ENCODE data around the gene GNS.
"Not testable (repeated sequence)": the region's sequence is repeated elsewhere in the genome, so short reads cannot be mapped to it uniquely, and the experiment has no call there.

Gene GNS

GRCh38 chr12:64780132-64780530 is 20.9 kb upstream of the GNS start:
- no peak for DNase-seq (ENCODE audit: low read depth in 2 of 2, low spot score in 1 of 2)

DNA sequence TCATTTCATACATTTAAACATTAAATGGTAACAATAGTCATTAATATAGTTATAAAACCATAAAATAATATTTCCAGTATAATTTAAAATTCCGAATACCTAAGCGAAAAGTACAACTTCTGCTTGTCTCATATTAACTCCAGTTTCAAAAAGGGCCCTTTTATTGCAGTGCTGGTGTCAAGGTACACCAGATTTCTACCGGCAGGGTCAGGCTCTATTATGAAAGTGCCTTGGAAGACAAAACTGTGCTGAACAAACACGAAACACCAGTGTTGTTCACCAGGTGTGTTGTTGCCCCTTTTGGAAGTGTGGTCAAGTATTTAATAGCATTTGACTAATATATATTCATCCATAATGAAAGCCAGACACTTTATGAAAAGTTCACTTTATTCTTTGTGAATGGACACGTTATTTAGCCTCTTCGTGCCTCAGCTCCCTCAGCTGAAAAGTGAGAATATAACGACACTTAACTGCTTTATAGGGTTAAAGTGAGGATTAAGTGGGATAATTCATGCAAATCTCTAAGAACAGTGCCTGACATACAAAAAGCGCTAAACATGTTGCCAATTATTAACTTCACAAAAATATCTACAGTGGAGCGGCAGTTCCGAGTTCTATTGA is 20.3 kb upstream of the GNS start:
- no peak for DNase-seq (ENCODE audit: low read depth in 2 of 2, low spot score in 1 of 2)

DNA sequence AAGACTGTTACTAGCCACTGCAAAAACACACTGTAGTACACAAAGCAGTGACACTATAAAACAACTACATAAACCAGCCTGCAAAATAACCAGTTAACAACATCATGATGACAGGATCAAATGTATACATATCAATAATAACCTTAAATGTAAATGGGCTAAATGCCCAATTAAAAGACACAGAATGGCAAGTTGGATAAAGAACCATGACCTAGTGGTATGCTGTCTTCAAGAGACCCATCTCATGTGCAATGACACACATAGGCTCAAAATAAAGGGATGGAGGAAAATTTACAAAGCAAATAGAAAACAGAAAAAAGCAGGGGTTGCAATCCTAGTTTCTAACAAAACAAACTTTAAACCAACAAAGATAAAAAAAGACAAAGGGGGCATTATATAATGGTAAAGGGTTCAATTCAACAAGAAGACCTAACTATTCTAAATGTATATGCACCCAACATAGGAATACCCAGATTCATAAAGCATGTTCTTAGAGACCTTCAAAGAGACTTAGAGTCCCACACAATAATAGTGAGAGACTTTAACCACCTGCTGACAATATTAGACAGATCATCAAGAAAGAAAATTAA is 16.0 kb upstream of the GNS start:
- not testable (repeated sequence) for DNase-seq (ENCODE audit: low read depth in 2 of 2, low spot score in 1 of 2)

GRCh38 chr12:64773386-64773785 is 14.2 kb upstream of the GNS start:
- no peak for DNase-seq (ENCODE audit: low read depth in 2 of 2, low spot score in 1 of 2)

DNA sequence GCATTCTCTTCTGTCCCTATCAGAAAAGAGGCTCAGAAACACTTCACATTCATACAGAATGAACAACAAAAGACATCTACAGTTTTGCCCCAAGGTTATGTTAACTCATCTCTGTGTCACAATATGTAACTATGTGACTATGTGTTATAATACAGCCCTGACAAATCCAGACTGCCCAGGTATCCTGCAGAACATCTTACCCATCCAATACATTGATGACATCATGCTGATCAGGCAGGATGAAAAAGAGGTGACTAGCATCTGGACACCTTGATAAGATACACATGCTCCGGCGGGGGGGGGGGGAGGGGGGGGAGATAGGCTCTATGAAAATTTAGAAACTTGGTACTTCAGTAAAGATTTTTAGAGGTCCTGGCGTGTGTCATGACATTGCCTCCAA is 8.3 kb upstream of the GNS start:
- no peak for DNase-seq (ENCODE audit: low read depth in 2 of 2, low spot score in 1 of 2)

DNA sequence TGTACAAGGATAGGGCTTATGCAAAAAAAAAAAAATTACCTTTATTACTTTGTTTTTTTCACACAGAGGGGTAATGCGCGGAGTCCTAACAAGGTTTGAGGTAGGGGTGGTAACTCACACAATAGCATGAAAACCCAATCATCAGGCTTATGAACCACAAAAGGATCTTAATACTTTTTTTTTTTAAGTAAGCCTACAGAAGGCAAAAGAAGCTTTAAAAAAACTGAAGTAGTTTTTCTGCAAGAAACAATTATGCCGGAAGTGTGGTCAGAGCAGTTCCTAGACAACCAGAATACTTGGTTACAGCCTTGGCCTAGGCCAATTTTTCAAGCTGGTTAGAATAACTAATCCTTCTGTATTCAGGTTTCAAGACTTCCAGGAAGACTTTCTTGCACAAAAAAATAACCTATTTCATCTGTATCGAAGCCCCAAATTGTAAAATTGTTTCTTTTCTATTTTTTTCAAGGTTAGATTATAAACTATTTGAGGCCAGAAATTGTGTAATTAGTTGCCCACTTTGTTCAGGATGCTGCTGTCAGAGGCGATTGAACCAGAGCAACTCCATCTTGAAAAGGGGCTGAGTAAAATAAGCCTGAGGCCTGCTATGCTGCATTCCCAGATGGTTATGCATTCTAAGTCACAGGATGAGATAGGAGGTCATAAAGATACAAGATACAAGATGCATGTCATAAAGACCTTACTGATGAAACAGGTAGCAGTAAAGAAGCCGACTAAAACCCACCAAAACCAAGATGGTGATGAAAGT is 1.8 kb upstream of the GNS start:
- no peak for DNase-seq (ENCODE audit: low read depth in 2 of 2, low spot score in 1 of 2)

DNA sequence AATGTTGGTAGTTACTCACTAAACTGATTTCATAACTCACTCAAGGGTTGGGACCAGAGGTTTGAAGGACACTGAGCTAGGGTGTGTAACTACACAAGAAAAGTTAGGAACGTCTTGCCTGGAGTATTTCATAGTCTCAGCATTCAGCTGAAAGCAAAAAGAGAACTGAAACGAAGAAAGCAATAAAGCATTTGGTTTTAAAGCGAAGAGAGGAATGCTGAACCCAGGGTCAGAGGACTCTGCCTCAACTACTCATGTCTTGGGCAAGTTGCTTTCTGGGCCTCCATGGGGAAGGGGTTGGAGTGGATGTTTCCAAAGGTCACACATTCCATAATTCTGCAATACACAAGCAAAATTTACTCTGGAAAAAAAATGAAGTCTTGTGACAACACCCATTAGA is 1.4 kb downstream of the GNS start:
- DNase-seq (ENCODE audit: low read depth in 2 of 2, low spot score in 1 of 2) = no peak

DNA sequence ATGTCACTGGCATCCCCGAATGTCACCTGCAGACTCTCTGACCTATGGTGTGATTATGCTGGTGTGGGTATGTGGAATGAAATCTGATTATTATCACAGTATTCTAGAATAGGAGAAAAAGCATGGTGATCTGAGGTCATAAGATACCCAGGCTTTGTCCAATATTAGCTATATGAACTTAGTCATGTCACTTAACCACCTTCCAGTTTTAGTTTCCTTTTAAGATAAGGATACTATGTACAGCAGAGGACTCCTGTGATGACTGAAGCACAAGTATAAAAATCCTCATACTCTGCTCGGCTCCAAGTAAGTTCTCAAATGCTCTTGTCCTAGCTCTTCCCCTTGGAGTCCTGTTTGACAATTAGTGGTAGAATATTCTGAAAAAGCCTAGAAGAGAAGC is 2.8 kb downstream of the GNS start:
- DNase-seq (ENCODE audit: low read depth in 2 of 2, low spot score in 1 of 2) = no peak

DNA sequence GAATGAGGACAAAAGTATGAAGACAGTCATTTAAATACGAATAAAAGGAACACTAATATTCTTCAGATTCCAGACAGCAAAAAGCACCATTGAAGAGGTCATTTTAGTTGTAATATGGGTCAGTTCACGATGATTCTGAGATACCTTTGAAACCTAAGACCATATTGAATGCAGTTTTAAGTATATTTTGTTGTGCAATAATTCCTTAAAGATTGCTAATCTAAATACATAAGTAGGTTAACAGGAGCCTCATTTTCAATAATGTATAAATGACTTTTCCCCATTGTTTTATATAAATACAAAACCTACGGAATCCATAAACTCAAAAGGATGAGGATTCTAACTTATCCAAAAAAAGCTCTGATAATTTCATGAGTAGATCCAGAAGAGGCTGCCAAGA is 5.8 kb downstream of the GNS start:
- no peak for DNase-seq (ENCODE audit: low read depth in 2 of 2, low spot score in 1 of 2)

- DNase-seq (ENCODE audit: low read depth in 2 of 2, low spot score in 1 of 2) = no peak
Observed at GRCh38 chr12:64752833-64753238, 6.4 kb downstream of the GNS start.

DNA sequence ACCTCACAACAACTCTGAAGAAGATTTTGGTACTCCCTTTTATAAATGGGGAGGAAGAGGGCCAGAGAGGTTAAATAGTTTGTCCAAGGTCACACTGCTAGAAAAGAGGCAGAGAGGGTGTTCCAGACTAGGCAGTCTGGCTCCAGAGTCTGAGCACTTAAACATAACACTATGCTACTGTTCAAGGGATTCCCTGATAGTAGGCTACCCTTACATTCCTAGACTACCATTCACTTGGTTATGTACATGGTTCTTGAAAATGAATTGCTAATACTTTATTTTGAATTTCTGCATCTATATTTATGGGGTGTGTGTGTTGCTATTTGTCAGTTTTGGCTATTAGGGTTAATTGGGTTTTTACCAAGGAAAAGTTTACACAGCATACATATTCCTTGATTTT is 7.2 kb downstream of the GNS start:
- no peak for DNase-seq (ENCODE audit: low read depth in 2 of 2, low spot score in 1 of 2)

- no peak for DNase-seq (ENCODE audit: low read depth in 2 of 2, low spot score in 1 of 2)
Observed at GRCh38 chr12:64749461-64750200, 9.6 kb downstream of the GNS start.

GRCh38 chr12:64747695-64748094 is 11.5 kb downstream of the GNS start:
- DNase-seq (ENCODE audit: low read depth in 2 of 2, low spot score in 1 of 2) = no peak

DNA sequence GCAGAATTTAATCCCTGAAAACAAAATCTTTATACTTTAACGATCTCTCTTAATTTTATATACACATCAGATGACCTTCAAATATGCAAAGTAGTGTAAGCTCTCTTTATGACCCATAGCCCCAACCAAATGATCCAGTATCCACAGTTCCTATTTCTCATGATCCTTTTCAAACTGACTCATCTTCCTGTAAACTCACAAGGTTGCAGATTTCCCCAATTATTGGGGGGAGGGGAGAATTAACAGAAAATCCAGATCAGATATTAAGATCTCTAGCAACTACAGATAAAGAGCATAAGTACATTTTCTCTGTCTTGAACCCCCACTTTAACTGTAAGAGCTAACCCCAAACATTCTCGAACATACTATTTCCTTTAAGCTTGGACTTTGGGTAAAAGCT is 12.5 kb downstream of the GNS start:
- no peak for DNase-seq (ENCODE audit: low read depth in 2 of 2, low spot score in 1 of 2)

- DNase-seq (ENCODE audit: low read depth in 2 of 2, low spot score in 1 of 2) = no peak
Observed at GRCh38 chr12:64745980-64746379, 13.2 kb downstream of the GNS start.

- DNase-seq (ENCODE audit: low read depth in 2 of 2, low spot score in 1 of 2) = no peak
Observed at GRCh38 chr12:64745259-64745807, 13.9 kb downstream of the GNS start.

GRCh38 chr12:64744422-64745258 is 14.6 kb downstream of the GNS start:
- DNase-seq (ENCODE audit: low read depth in 2 of 2, low spot score in 1 of 2) = no peak

GRCh38 chr12:64743206-64743605 is 16.0 kb downstream of the GNS start:
- DNase-seq (ENCODE audit: low read depth in 2 of 2, low spot score in 1 of 2) = no peak

DNA sequence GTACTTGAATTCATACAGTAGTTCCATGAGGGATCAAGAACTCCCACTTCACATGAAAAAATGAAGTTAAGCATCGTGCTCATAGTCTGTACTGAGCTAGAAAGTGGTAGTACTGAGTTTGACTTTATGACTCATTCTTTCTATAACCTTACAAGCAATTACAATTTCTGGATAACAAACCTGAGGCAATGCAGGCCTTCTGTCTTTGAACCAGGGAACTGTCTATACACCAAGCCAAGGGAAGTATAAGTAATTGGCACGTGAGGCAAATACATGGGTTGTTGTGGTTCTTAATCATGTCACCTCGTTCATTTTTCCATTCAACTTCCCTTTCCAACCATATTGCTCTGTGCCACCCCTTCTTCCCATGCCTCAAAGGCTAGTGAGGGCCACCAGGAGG is 16.8 kb downstream of the GNS start:
- no peak for DNase-seq (ENCODE audit: low read depth in 2 of 2, low spot score in 1 of 2)

- no peak for DNase-seq (ENCODE audit: low read depth in 2 of 2, low spot score in 1 of 2)
Observed at GRCh38 chr12:64740646-64741045, 18.6 kb downstream of the GNS start.

GRCh38 chr12:64739778-64740177 is 19.4 kb downstream of the GNS start:
- no peak for DNase-seq (ENCODE audit: low read depth in 2 of 2, low spot score in 1 of 2)

Data from stimulated activated CD8-positive, alpha-beta memory T cell treated with anti-CD3 and anti-CD28 coated beads, Interleukin-4, amount 100 ng/mL, for 4 hours (primary cell).